Measurements from ENCODE around the gene LRRC4C. TPM values are rescaled to one million over a fixed set of nuclear protein-coding genes. Genes with fewer than 3 reads are reported as not detected.
A peak's percentile ranks its signal among the peaks of the same experiment; 100 is the strongest.

LRRC4C gene
- total RNA-seq, 1 experiment from 2014 or later, result 0.13 TPM

DNA sequence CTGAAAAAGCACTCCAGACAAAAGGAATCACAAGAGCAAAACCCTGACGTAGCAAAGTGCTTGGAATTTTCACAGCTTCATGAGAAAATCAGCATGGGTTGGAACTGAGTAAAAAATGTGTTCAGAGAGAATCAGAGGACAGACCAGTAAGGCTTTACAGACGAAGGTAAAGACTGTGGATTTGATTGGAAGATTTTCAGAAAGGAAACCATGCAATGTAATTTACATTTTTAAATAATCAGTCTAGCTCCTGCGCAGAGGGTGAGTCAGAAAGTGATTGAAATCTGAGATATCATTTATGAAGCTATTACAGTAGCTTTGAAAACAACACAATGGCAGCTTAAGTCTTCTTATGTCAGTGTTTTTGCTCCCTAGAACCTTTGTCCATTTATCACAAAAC is 1122.3 kb downstream of the LRRC4C start:
- Histone ChIP-seq H4K5ac (ENCODE audit: insufficient read length, low read depth, low read length) (no peak overlapping the region), H2BK12ac (ENCODE audit: insufficient read length, low read depth, low read length) (no peak overlapping the region), H3K4ac (ENCODE audit: low read depth, low read length) (no peak overlapping the region), H3T11ph (ENCODE audit: low read length) (no peak overlapping the region), H3K56ac (ENCODE audit: insufficient read length, low read depth, low read length) (no peak overlapping the region), H4K91ac (ENCODE audit: insufficient read length, low read depth, low read length) (no peak overlapping the region), H3K23ac (ENCODE audit: insufficient read length, low read depth, low read length) (no peak overlapping the region), H3K79me2 (ENCODE audit: insufficient read depth, low read length) (no peaks in the 10 kb centered on the region), H3K9ac (ENCODE audit: extremely low read depth, insufficient read length, low read length) (no peak overlapping the region), H3K4me2 (ENCODE audit: insufficient read depth, insufficient read length, low read length) (no peak overlapping the region), H3K27me3 (ENCODE audit: insufficient read depth, low read length) (no peaks in the 10 kb centered on the region), H3K4me1 (ENCODE audit: insufficient read depth, low read length) (no peaks in the 10 kb centered on the region; the same call in 1 of the 2 replicates), H3K18ac (ENCODE audit: insufficient read length, low read depth, low read length) (no peak overlapping the region), H3K79me1 (ENCODE audit: insufficient read depth, low read depth, low read length, poor library complexity, severe bottlenecking) (no peaks in the 10 kb centered on the region), H3K9me3 (ENCODE audit: control insufficient read depth, low read depth, low read length) (no peaks in the 10 kb centered on the region), H2AFZ (ENCODE audit: low read length) (peak overlapping the region; percentile 56), H3K27ac (ENCODE audit: insufficient read length, low read depth, low read length) (no peak overlapping the region), H2BK20ac (ENCODE audit: low read depth, low read length, poor library complexity, severe bottlenecking) (no peak overlapping the region), H2BK120ac (ENCODE audit: low read depth, low read length, poor library complexity, severe bottlenecking) (no peak overlapping the region), H3K23me2 (ENCODE audit: insufficient read length, low read depth, low read length, poor library complexity, severe bottlenecking) (no peaks in the 10 kb centered on the region), H4K8ac (replicated peaks; ENCODE audit: insufficient read length, low read depth, low read length) (no peak overlapping the region), H4K20me1 (ENCODE audit: control insufficient read depth, insufficient read depth, insufficient read length) (no peaks in the 10 kb centered on the region), H2BK5ac (ENCODE audit: insufficient read length, low read length) (no peak overlapping the region), H2BK15ac (ENCODE audit: low read depth, low read length) (no peak overlapping the region), H2AK5ac (ENCODE audit: insufficient read length, low read length) (no peak overlapping the region), H3K14ac (ENCODE audit: insufficient read depth, low read length) (no peak overlapping the region)
- Mint-ChIP-seq H3K27me3 (ENCODE audit: low read depth) (no peaks in the 10 kb centered on the region), H3K4me3 (no peak overlapping the region), H3K27ac (no peak overlapping the region), H3K4me1 (peaks cover 0 to 6% of the 10 kb centered on the region in 2 experiments; a peak in 1 of 4 replicates), H3K36me3 (ENCODE audit: insufficient read depth in 1 of 3, low read depth in 3 of 3) (no peaks in the 10 kb centered on the region), H3K9me3 (no peaks in the 10 kb centered on the region)
- DNase-seq, result no peak
- TF ChIP-seq, protein P1, sequence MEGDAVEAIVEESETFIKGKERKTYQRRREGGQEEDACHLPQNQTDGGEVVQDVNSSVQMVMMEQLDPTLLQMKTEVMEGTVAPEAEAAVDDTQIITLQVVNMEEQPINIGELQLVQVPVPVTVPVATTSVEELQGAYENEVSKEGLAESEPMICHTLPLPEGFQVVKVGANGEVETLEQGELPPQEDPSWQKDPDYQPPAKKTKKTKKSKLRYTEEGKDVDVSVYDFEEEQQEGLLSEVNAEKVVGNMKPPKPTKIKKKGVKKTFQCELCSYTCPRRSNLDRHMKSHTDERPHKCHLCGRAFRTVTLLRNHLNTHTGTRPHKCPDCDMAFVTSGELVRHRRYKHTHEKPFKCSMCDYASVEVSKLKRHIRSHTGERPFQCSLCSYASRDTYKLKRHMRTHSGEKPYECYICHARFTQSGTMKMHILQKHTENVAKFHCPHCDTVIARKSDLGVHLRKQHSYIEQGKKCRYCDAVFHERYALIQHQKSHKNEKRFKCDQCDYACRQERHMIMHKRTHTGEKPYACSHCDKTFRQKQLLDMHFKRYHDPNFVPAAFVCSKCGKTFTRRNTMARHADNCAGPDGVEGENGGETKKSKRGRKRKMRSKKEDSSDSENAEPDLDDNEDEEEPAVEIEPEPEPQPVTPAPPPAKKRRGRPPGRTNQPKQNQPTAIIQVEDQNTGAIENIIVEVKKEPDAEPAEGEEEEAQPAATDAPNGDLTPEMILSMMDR (conservative IDR thresholded peaks at IDR 0.05), result no peak
- WGBS (ENCODE audit: extremely low coverage, insufficient read length, low lambda C conversion rate), result no CpG with 5 or more reads among the region's 3 CpGs

Data from H9 (cell line).